NT2/D1 (cell line): Measurements from ENCODE around the gene SGCD.

Experiments used
- YY1 ChIP-seq: IDR thresholded peaks from 2 replicates; pipeline ENCODE4 v1.6.1; 2011; ENCODE audit not compliant: insufficient read length, insufficient read depth
- ZNF274 ChIP-seq: IDR thresholded peaks from 2 replicates; pipeline ENCODE4 v1.6.1; 2011; ENCODE audit warnings: mild to moderate bottlenecking, low read depth, low read length

- TF ChIP-seq ZNF274 (no peak), YY1 (no peak)
Measured at GRCh38 chr5:156778139-156778706, 451.3 kb downstream of the SGCD start.
